Mesenchymal stem cell (in vitro differentiated cells and primary cell): ENCODE data around the gene UBL4A.

ENCODE experiments used
- DNase-seq: peaks from one replicate; pipeline ENCODE4 v3.0.0-alpha.2; 2013
- H2AFZ ChIP-seq: one replicate; pipeline ENCODE4 v1.6.1; 2013; ENCODE audit warnings: low read depth, mild to moderate bottlenecking, control low read depth, inconsistent platforms, low read length, moderate library complexity
- H2AK5ac ChIP-seq: 2 replicates; pipeline ENCODE4 v1.6.1; 2013; ENCODE audit warnings: low read length, moderate library complexity, mild to moderate bottlenecking, inconsistent platforms; ENCODE audit not compliant: severe bottlenecking
- H2BK120ac ChIP-seq: one replicate; pipeline ENCODE4 v1.6.1; 2013; ENCODE audit warnings: low read depth, mild to moderate bottlenecking, inconsistent platforms, low read length, moderate library complexity
- H2BK12ac ChIP-seq, 2 experiments: one replicate each; pipeline ENCODE4 v1.6.1; 2013; ENCODE audit warnings: inconsistent platforms in 2 of 2, low read length in 2 of 2, mild to moderate bottlenecking in 2 of 2, moderate library complexity in 2 of 2, control low read depth in 1 of 2
- H2BK15ac ChIP-seq: one replicate; pipeline ENCODE4 v1.6.1; 2013; ENCODE audit warnings: mild to moderate bottlenecking, low read depth, inconsistent platforms; ENCODE audit not compliant: poor library complexity, severe bottlenecking
- H2BK5ac ChIP-seq: 2 replicates; pipeline ENCODE4 v1.6.1; 2013; ENCODE audit warnings: low read depth, mild to moderate bottlenecking, low read length, control low read depth, inconsistent platforms; ENCODE audit not compliant: poor library complexity, severe bottlenecking
- H3K14ac ChIP-seq, 2 experiments: one replicate each; pipeline ENCODE4 v1.6.1; 2013; ENCODE audit warnings: inconsistent platforms in 2 of 2, low read length in 2 of 2, control low read depth in 1 of 2, mild to moderate bottlenecking in 1 of 2, moderate library complexity in 1 of 2
- H3K18ac ChIP-seq, 2 experiments: one replicate each; pipeline ENCODE4 v1.6.1; 2013; ENCODE audit warnings: inconsistent platforms in 2 of 2, low read length in 2 of 2, control low read depth in 1 of 2, low read depth in 1 of 2, mild to moderate bottlenecking in 1 of 2
- H3K23ac ChIP-seq, 2 experiments: one replicate each; pipeline ENCODE4 v1.6.1; 2013; ENCODE audit warnings: inconsistent platforms in 2 of 2, low read length in 2 of 2, mild to moderate bottlenecking in 2 of 2, moderate library complexity in 2 of 2, control low read depth in 1 of 2
- H3K27ac ChIP-seq: 2 replicates; pipeline ENCODE4 v1.5.1; 2013; ENCODE audit warnings: mild to moderate bottlenecking, moderate library complexity, low read length, control low read depth, inconsistent platforms; ENCODE audit not compliant: poor library complexity, severe bottlenecking
- H3K27me3 ChIP-seq, 2 experiments: 2 replicates each; pipeline versions ENCODE4 v1.6.1 to v1.7.0; 2013; ENCODE audit warnings: low read length in 2 of 2, mild to moderate bottlenecking in 2 of 2, moderate library complexity in 2 of 2, control low read depth in 1 of 2, inconsistent platforms in 1 of 2; ENCODE audit not compliant: control insufficient read depth in 1 of 2, insufficient read depth in 1 of 2
- H3K36me3 ChIP-seq, 2 experiments: 2 replicates each; pipeline versions ENCODE4 v1.6.1 to v1.7.0; 2013; ENCODE audit warnings: low read length in 2 of 2, control low read depth in 1 of 2, inconsistent platforms in 1 of 2, low read depth in 1 of 2, mild to moderate bottlenecking in 1 of 2; ENCODE audit not compliant: insufficient read depth in 2 of 2, control insufficient read depth in 1 of 2
- H3K4ac ChIP-seq, 2 experiments: one replicate each; pipeline ENCODE4 v1.6.1; 2013; ENCODE audit warnings: inconsistent platforms in 2 of 2, low read length in 2 of 2, mild to moderate bottlenecking in 2 of 2, moderate library complexity in 2 of 2, control low read depth in 1 of 2, low read depth in 1 of 2
- H3K4me1 ChIP-seq: 2 replicates; pipeline ENCODE4 v1.6.1; 2013; ENCODE audit warnings: low read depth, low read length, control low read depth; ENCODE audit not compliant: control insufficient read depth, insufficient read depth
- H3K4me2 ChIP-seq: 2 replicates; pipeline ENCODE4 v1.6.1; 2013; ENCODE audit warnings: low read length, mild to moderate bottlenecking, inconsistent platforms; ENCODE audit not compliant: poor library complexity, severe bottlenecking
- H3K4me3 ChIP-seq, 2 experiments: 2 replicates each; pipeline versions ENCODE4 v1.5.1 to v1.7.0; 2013; ENCODE audit warnings: low read length in 2 of 2, mild to moderate bottlenecking in 2 of 2, control low read depth in 1 of 2, low read depth in 1 of 2; ENCODE audit not compliant: insufficient read depth in 1 of 2
- H3K79me1 ChIP-seq: replicated peaks from 2 replicates; pipeline ENCODE4 v1.6.1; 2013; ENCODE audit warnings: mild to moderate bottlenecking, control low read depth, low read length, inconsistent platforms; ENCODE audit not compliant: poor library complexity, severe bottlenecking
- H3K9ac ChIP-seq: 2 replicates; pipeline ENCODE4 v1.7.0; 2013; ENCODE audit warnings: mild to moderate bottlenecking, low read length, moderate library complexity
- H3K9me3 ChIP-seq: 2 replicates; pipeline ENCODE4 v1.7.0; 2013; ENCODE audit warnings: mild to moderate bottlenecking, low read length; ENCODE audit not compliant: control insufficient read depth
- H4K8ac ChIP-seq: one replicate; pipeline ENCODE4 v1.6.1; 2013; ENCODE audit warnings: inconsistent platforms, mild to moderate bottlenecking, low read length, moderate library complexity
- H4K91ac ChIP-seq: one replicate; pipeline ENCODE4 v1.6.1; 2013; ENCODE audit warnings: mild to moderate bottlenecking, low read length, inconsistent platforms
- WGBS: methylation state at CpG from one replicate; pipeline ENCODE4 v1.1.7; 2013; ENCODE audit warnings: mixed read lengths; 5-methylcytosine and 5-hydroxymethylcytosine counted together

Gene UBL4A

DNA sequence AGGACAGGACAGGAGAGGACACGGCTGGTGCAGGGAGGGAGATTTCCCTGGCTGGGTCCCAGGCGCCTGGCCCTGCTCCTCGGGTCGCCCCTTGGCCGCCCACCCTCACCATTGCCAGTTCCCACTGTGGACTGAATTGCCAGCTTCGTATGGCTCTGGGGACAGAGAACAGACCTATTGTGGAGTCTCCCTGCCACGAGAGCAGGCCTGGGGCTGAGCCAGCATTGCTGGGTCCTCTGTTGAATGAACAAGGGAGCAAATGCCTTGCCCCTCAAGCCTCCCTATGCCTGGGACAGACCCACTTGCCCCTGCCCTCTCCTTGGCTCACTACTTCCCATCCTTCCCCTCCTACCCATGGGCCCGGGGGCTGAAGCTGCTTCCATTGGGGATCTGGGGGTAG lies 24.0 kb downstream of the UBL4A start:
- H3K79me1 ChIP-seq: peaks cover 18% of the 10 kb centered on the region
- H2BK5ac ChIP-seq: no peak overlapping the region
- H3K36me3 ChIP-seq: peaks cover 47 to 75% of the 10 kb centered on the region in 2 experiments
- H3K23ac ChIP-seq: no peak overlapping the region
- no peak overlapping the region for H2BK12ac ChIP-seq
- no peak overlapping the region for H3K14ac ChIP-seq
- H3K4me1 ChIP-seq: peaks cover 18% of the 10 kb centered on the region
- H3K9ac ChIP-seq: no peak overlapping the region
- no peaks in the 10 kb centered on the region for H3K9me3 ChIP-seq
- H2BK120ac ChIP-seq: no peak overlapping the region
- WGBS: 95% methylated on average over 6 of the region's 8 CpGs
- H3K4me3 ChIP-seq: no peak overlapping the region
- no peak overlapping the region for H2BK15ac ChIP-seq
- no peak overlapping the region for H3K18ac ChIP-seq
- H3K27me3 ChIP-seq: no peaks in the 10 kb centered on the region
- H3K27ac ChIP-seq: no peak overlapping the region
- no peak overlapping the region for H2AK5ac ChIP-seq
- H2AFZ ChIP-seq: no peak overlapping the region
- no peak overlapping the region for H3K4ac ChIP-seq
- H4K8ac ChIP-seq: no peak overlapping the region
- no peak for DNase-seq
- no peak overlapping the region for H3K4me2 ChIP-seq
- H4K91ac ChIP-seq: no peak overlapping the region

- H3K27me3 ChIP-seq: no peaks in the 10 kb centered on the region
- H3K4me3 ChIP-seq: peak overlapping the region in 1 of 2 experiments; percentile 83
- H3K14ac ChIP-seq: no peak overlapping the region
- H2AFZ ChIP-seq: no peak overlapping the region
- peaks cover 8% of the 10 kb centered on the region for H3K79me1 ChIP-seq
- no peaks in the 10 kb centered on the region for H3K9me3 ChIP-seq
- WGBS: 93% methylated on average over 26 of the region's 26 CpGs
- H3K9ac ChIP-seq: no peak overlapping the region
- no peak overlapping the region for H2BK5ac ChIP-seq
- peaks cover 18% of the 10 kb centered on the region for H3K4me1 ChIP-seq
- H3K18ac ChIP-seq: peak overlapping the region in 1 of 2 experiments; percentile 40
- no peak overlapping the region for H3K23ac ChIP-seq
- H4K91ac ChIP-seq: no peak overlapping the region
- DNase-seq: no peak
- H2BK120ac ChIP-seq: no peak overlapping the region
- no peak overlapping the region for H3K27ac ChIP-seq
- no peak overlapping the region for H2BK15ac ChIP-seq
- peak overlapping the region; percentile 70 for H3K4me2 ChIP-seq
- H3K4ac ChIP-seq: no peak overlapping the region
- peaks cover 34 to 54% of the 10 kb centered on the region in 2 experiments for H3K36me3 ChIP-seq
- H2AK5ac ChIP-seq: no peak overlapping the region
- H2BK12ac ChIP-seq: no peak overlapping the region
- H4K8ac ChIP-seq: no peak overlapping the region
These were observed 26.1 kb downstream of the UBL4A start for GRCh38 chrX:154460326-154460725.

- H3K23ac ChIP-seq: no peak overlapping the region
- peaks cover 18% of the 10 kb centered on the region for H3K4me1 ChIP-seq
- no peak overlapping the region for H2BK15ac ChIP-seq
- peak overlapping the region; percentile 70 for H3K4me2 ChIP-seq
- no peak overlapping the region for H2BK120ac ChIP-seq
- H3K9ac ChIP-seq: peak overlapping the region; percentile 79
- H3K36me3 ChIP-seq: peaks cover 29 to 49% of the 10 kb centered on the region in 2 experiments
- H2BK12ac ChIP-seq: no peak overlapping the region
- 65% methylated on average over 11 of the region's 14 CpGs for WGBS
- peak overlapping the region in 1 of 2 experiments; percentile 52 for H3K18ac ChIP-seq
- H3K27ac ChIP-seq: no peak overlapping the region
- no peak overlapping the region for H3K14ac ChIP-seq
- H2AK5ac ChIP-seq: no peak overlapping the region
- H4K91ac ChIP-seq: no peak overlapping the region
- no peaks in the 10 kb centered on the region for H3K27me3 ChIP-seq
- no peak overlapping the region for H4K8ac ChIP-seq
- no peak for DNase-seq
- H2AFZ ChIP-seq: no peak overlapping the region
- peak overlapping the region; percentile 83 to 86 for H3K4me3 ChIP-seq
- H2BK5ac ChIP-seq: no peak overlapping the region
- no peaks in the 10 kb centered on the region for H3K9me3 ChIP-seq
- H3K79me1 ChIP-seq: peaks cover 8% of the 10 kb centered on the region
- peak overlapping the region in 1 of 2 experiments; percentile 28 for H3K4ac ChIP-seq
These were observed 26.6 kb downstream of the UBL4A start for GRCh38 chrX:154459832-154460231.

DNA sequence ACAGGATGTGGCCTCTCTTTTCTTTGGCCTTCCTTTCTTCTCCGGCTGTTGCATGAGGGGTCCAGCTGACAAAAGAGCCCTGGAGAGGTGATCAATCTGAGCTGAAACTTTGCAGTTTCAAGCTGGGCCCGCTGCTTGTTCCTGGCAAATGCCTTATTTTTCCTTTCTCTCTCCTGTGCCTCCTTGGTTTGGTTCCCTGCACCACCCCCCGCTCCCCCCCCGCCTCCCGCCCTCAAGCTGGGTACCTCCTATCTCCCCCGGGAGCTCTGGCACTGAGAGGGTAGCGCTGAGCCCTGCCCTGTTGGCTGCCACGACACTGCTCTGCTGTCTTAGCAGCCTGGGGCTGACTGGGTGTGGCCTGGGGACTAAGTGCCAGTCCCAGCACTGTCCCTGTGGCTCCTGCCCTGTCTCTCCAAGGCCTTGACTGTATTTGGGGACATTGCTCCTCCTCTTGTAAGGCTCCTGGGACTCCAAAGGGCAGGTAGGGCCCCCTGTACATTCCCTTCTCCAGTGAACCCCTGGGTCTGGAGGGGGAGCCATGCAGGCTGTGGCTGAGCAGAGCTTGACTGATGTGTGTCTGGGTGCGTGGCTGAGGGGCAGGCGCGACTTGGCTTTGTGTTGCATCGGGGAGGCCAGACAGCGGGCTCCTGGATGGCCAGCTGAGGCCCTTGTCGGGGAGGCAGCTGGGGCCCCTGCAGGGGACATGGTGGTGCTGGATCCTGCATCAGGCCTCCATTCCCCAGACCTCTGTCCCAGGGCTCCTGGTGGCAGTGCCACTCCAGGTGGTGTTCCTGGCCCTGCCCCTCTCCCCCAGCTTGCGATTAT lies 27.2 kb downstream of the UBL4A start:
- Histone ChIP-seq H3K27ac (no peak overlapping the region), H2BK5ac (no peak overlapping the region), H3K9ac (peak overlapping the region; percentile 79), H2AFZ (no peak overlapping the region), H3K4me1 (peaks cover 18% of the 10 kb centered on the region), H3K14ac (peak overlapping the region in 1 of 2 experiments; percentile 99), H2AK5ac (no peak overlapping the region), H4K8ac (peak overlapping the region; percentile 23), H2BK120ac (peak overlapping the region; percentile 49), H3K27me3 (no peaks in the 10 kb centered on the region), H3K4me3 (peak overlapping the region; percentile 83 to 86), H3K79me1 (peaks cover 6% of the 10 kb centered on the region), H3K18ac (peak overlapping the region in 1 of 2 experiments; percentile 91), H4K91ac (no peak overlapping the region), H3K36me3 (peaks cover 28 to 42% of the 10 kb centered on the region in 2 experiments), H3K9me3 (no peaks in the 10 kb centered on the region), H3K4me2 (peak overlapping the region; percentile 71), H2BK15ac (no peak overlapping the region), H3K23ac (peak overlapping the region in 1 of 2 experiments; percentile 96), H2BK12ac (no peak overlapping the region), H3K4ac (peak overlapping the region in 1 of 2 experiments; percentile 89)
- no peak for DNase-seq
- WGBS: 22% methylated on average over 12 of the region's 15 CpGs
